Astrocyte of the hippocampus (primary cell): ENCODE data around the gene TTLL1.
A peak's percentile ranks its signal among the peaks of the same experiment; 100 is the strongest.

Experiments
- DNase-seq: peaks from one replicate; pipeline ENCODE4 v3.0.0; 2011; ENCODE audit warnings: low read depth, low spot score

Gene TTLL1

DNA sequence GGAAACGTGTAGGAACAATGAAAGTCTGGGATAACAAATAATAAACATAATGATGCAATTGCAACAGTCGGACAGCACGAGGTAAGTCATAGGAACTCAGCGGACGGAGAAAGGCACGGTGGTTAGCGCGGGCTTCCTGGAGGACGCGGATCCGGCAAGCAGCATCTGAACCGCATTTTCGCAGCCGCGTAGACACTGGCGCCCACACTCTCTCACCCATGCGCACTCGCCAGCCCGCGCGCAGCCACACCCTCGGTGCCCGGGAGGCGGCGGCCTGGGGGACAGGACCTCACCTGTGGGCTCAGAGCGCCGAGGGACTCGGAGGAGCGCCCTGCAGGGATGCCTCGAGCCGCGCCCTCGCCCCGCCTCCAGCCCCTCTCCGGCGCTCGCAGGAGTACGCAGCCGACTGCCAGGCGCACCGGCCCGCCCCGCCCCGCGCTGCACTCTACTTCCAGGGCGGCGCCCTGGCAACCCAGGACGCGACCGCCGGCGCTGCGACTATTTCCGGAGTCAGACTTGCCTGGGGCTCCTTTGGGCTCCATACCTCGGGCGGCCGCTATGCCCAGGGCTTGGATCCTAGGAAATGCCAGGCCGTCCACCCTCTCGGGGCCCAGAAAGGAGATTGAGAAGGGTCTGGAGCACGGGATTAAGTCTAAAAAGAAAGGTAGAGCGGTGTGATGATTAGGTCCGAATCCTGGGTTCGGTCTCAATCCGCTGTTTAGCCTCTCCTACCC is at the start of gene TTLL1:
TTLL1 (minus strand) TSS at position 408 of the 734 bp plus-strand sequence. CDS start 13,805 bp downstream, outside the sequence.
- peak; percentile 95 for DNase-seq

- no peak for DNase-seq
Observed at GRCh38 chr22:43136801-43137200, 47.6 kb upstream of the TTLL1 start.

- DNase-seq, result peak; percentile 62
Observed at GRCh38 chr22:43136255-43136654, 47.1 kb upstream of the TTLL1 start.

DNA sequence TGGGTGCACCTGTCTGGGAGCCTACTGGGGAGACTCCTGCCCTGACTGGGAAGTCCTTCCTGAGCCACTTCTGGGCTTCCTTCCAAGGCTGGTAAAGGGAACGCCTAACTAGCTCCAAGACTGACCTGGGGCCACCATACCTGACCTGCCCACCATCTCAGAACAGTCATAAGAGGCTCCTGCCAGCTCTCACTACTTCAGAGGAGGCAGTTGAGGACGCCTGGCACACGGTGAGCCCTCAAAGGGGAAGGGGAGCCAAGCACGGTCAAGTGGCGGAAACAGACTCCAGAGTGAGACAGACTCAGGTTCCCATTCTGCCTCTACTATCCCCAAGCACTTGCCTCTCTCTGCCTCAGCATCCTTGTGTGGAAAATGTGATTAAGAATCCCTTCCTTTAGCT is 46.4 kb upstream of the TTLL1 start:
- no peak for DNase-seq

DNA sequence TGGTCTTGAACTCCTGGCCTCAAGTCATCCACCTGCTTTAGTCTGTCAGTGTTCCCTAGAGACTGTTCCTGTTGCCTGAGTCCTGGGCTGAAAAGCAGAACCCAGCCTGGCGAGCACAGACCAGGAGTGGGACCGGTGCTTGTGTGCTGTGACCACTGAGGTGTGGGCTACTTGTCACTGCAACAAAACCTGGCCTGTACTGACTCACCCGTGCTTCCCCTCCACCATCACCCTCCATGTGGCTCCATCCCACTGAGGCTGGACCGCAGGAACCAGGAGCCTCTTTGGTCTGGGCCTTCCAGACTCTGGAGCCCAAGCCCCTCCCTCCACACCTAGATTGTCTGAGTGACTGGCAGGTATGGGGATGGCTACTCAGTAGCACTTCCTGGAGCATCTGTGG is 45.4 kb upstream of the TTLL1 start:
- no peak for DNase-seq

- no peak for DNase-seq
Observed at GRCh38 chr22:43133401-43133800, 44.2 kb upstream of the TTLL1 start.

- DNase-seq, result no peak
Observed at GRCh38 chr22:43131773-43132501, 42.7 kb upstream of the TTLL1 start.

DNA sequence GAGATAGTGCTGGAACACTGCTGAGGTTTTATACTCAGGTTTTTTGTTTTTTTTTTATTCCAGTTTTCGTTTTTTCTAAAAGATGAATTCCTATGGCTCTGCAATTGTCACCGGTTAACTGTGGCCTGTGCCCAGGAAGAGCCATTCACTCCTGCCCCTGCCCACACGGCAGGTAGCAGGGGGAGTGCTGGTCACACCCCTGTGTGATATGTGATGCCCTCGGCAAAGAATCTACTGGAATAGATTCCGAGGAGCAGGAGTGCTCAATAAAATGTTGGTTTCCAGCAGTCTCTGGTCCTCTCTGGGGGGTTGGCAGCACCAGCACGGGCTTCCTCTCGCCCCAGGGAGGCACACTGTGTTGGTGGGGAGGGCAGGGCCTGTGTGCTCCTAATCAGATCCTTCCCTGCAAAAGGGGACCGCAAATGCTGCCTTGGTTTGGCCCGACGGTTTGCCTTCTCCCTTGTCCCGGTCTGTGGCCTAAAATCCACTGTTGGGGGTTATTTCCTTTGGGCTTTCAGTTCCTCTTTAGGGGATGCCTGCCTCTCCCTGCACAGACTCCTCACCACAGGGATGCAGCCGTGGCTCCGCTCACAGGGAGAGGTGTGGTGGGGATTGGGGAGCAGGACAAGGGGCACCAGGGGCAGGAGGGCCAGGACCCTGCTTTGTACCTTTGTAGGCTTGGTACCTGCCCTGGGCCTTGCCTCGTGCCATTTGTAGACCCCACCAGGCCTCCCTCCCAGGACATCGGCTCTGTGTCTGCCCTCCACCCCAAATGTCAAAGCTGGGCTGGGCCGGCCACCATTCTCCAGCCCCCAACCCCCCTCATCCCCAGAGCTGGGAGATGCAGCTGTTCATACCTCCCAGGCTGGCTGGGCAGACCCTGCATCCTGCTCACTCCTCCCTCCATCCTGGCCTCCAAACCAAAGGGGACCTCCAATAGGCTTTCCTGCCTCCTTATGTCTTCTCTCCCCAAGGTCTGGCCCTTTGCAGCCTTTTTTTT is 40.5 kb upstream of the TTLL1 start:
- DNase-seq, result no peak

DNA sequence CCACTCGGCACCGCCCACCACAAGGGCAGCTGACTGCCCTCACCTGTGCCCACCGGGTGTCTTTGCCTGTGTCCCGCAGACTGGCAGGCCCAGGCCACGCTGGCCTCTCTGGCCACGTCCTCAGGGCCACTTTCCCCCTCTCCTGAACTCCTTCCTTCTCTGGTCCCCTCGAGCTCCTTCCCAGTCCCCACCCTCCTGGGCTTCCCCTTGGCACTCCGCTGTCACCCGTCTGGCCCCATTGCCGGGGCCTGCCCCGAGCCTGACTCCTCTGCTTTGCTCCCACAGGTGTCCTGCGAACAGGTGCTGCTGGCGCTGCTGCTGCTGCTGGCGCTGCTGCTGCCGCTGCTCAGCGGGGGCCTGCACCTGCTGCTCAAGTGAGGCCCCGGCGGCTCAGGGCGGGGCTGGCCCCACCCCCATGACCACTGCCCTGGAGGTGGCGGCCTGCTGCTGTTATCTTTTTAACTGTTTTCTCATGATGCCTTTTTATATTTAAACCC is 39.8 kb upstream of the TTLL1 start:
- DNase-seq, result no peak

GRCh38 chr22:43128116-43128515 is 38.9 kb upstream of the TTLL1 start:
- no peak for DNase-seq

GRCh38 chr22:43127166-43127908 is 38.1 kb upstream of the TTLL1 start:
- no peak for DNase-seq

DNA sequence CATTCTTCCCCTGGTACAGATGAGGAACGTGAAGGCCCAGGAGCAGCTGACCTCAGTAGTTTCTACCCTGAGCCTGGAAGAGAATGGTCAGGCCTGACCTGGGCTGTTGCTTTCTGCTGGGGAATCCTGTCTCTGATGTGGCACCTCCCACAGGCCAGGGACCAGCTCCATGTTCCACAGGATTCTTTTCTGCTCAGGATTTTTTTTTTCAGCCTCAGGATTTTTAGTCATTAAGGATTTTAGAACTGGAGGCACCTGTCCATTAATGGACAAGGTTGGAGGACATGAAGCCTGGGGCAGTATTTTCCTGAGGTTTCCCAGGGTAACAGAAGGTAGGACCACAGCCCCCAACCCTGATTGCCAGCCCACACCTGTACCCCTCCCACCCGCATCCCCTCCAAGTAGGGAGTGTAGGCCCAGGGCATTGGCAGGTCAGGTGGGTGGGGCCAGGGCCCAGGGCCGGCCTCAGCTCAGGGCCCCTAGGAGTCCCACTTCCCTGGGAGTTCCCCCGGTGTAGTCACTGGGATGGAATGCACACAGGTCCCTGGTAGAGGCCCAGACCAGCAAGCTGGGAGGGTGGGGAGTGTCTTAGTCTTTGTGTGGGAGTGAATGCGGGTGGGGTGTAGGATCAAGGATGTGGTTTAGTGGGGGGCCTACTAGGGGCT is 37.4 kb upstream of the TTLL1 start:
- peak; percentile 88 for DNase-seq

GRCh38 chr22:43118953-43119458 is 29.8 kb upstream of the TTLL1 start:
- DNase-seq, result no peak

- no peak for DNase-seq
Observed at GRCh38 chr22:43118024-43118849, 29.0 kb upstream of the TTLL1 start.

DNA sequence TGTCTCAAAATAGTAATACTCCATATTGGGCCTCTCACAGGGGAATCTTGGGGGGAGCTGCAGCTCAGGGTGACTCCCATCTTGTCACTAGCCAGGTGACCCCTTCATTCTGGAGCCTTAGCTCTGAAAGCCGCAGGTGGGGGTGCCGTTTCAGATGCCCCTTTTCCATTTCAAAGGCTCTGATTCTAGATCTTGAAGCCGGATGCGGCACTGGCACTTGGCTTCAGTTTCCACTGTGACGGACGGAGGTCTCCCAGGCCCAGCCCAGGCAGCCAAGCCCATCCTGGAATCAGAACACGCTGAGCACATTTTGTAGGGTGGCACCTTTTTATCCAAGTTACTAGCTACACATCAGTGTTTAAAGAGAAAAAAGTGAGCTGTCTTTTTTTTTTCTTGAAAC is 27.7 kb upstream of the TTLL1 start:
- DNase-seq, result no peak

- DNase-seq, result no peak
Observed at GRCh38 chr22:43114958-43115357, 25.8 kb upstream of the TTLL1 start.

- DNase-seq, result no peak
Observed at GRCh38 chr22:43113526-43114251, 24.5 kb upstream of the TTLL1 start.

DNA sequence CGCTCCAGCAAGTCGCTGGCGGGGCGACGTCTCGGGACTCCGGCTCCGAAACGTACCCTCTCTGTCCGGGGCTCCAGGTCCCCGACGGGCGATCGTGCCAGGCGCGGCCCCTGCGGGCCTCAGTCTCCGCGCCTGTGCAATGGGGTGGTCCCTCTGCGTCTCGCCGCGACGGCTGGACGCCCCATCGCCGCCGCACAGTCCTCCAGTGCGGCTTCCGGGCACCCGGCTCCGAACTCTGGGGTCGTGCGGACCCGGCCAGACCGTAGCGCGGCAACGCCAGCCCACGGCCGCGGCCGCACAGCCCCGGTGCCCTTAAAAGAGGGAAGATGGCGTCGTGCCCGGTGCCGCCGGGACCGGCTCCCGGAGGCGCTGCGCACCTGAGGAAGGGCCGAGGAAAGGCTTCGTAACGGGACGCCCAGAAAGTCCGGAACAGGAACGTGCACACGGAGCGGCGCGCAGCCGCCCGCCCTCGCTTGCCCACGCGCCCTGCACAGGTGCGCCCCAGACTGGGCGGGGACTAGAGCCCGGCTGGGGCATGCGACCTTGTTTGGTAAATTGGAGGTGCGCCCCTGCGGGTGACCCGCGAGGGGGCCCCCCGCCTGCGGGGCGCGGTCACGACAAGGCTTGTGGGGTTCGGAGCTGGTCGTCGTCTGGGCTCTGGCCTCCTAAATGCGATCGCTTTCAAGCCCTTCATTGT is 21.9 kb upstream of the TTLL1 start:
- DNase-seq, result peak; percentile 33
